Activated naive CD4-positive, alpha-beta T cell treated with anti-CD3 and anti-CD28 coated beads for 36 hours (primary cell): Measurements from ENCODE around the gene SLC1A1. TPM values are rescaled to one million over a fixed set of nuclear protein-coding genes. Genes with fewer than 3 reads are reported as not detected.
"Not testable (repeated sequence)": the region's sequence is repeated elsewhere in the genome, so short reads cannot be mapped to it uniquely, and the experiment has no call there.

ENCODE experiments used
- CTCF ChIA-PET: fragments of 350-600 bp; sonication (Branson Sonifier 250); formaldehyde crosslinking; loops from one replicate; lab custom pipeline; 2021; ENCODE audit warnings: antibody characterized with exemption; lab: Charles Lee
- DNase-seq: peaks from one replicate; pipeline ENCODE4 v3.0.0-alpha.2; 2020
- H3K27ac Mint-ChIP-seq: one replicate; pipeline ENCODE4 v1.8.0; 2021; ENCODE audit warnings: mild to moderate bottlenecking, mixed read lengths
- H3K27me3 Mint-ChIP-seq: one replicate; pipeline ENCODE4 v1.8.0; 2021; ENCODE audit warnings: low read depth, mixed read lengths
- H3K36me3 Mint-ChIP-seq: one replicate; pipeline ENCODE4 v1.8.0; 2021; ENCODE audit warnings: low read depth, mixed read lengths
- H3K4me1 Mint-ChIP-seq: one replicate; pipeline ENCODE4 v1.8.0; 2021; ENCODE audit warnings: low read depth, mixed read lengths
- H3K4me3 Mint-ChIP-seq: one replicate; pipeline ENCODE4 v1.8.0; 2021; ENCODE audit warnings: mild to moderate bottlenecking, moderate library complexity, mixed read lengths
- H3K9me3 Mint-ChIP-seq: one replicate; pipeline ENCODE4 v1.8.0; 2021; ENCODE audit warnings: mixed read lengths
- intact Hi-C: fragments of 100-400 bp; cut with micrococcal nuclease; formaldehyde crosslinking; loops from one replicate; pipeline ENCODE4 v1.15.1; 2023
- total RNA-seq, 2 experiments: library from RNA; stranded (reverse); gene quantifications; one replicate each; pipeline ENCODE4 v1.2.3, GENCODE V29; 2021

Gene SLC1A1
- total RNA-seq, 2 experiments from 2014 or later, result not detected

- DNase-seq, intact Hi-C loops, H3K36me3 Mint-ChIP-seq, H3K27ac Mint-ChIP-seq, H3K9me3 Mint-ChIP-seq, CTCF ChIA-PET, H3K4me3 Mint-ChIP-seq, H3K27me3 Mint-ChIP-seq: not testable (repeated sequence)
- H3K4me1 Mint-ChIP-seq, result peaks cover 17% of the 10 kb centered on the region
Measured at GRCh38 chr9:4530831-4531230, 40.6 kb downstream of the SLC1A1 start.

- peaks cover 16% of the 10 kb centered on the region for H3K4me1 Mint-ChIP-seq
- H3K27me3 Mint-ChIP-seq, H3K36me3 Mint-ChIP-seq, H3K9me3 Mint-ChIP-seq, DNase-seq, intact Hi-C loops, H3K4me3 Mint-ChIP-seq, H3K27ac Mint-ChIP-seq, CTCF ChIA-PET: not testable (repeated sequence)
Measured at GRCh38 chr9:4531355-4531754, 41.1 kb downstream of the SLC1A1 start.

GRCh38 chr9:4533881-4534280, 43.6 kb downstream of the SLC1A1 start:
- H3K4me1 Mint-ChIP-seq, result peaks cover 16% of the 10 kb centered on the region
- H3K4me3 Mint-ChIP-seq, DNase-seq, H3K27ac Mint-ChIP-seq, intact Hi-C loops, H3K9me3 Mint-ChIP-seq, H3K27me3 Mint-ChIP-seq, H3K36me3 Mint-ChIP-seq: not testable (repeated sequence)
- CTCF ChIA-PET, result interaction anchor here (0.7 kb wide), 1 partner anchor 14 kb away, joined by 3 read pairs; no protein-coding TSS in a partner anchor

- CTCF ChIA-PET, H3K9me3 Mint-ChIP-seq: not testable (repeated sequence)
- H3K4me1 Mint-ChIP-seq, result peaks cover 13% of the 10 kb centered on the region
Measured at GRCh38 chr9:4536196-4536595, 45.9 kb downstream of the SLC1A1 start.

GRCh38 chr9:4537581-4537980, 47.3 kb downstream of the SLC1A1 start:
- H3K27me3 Mint-ChIP-seq, result no peaks in the 10 kb centered on the region
- CTCF ChIA-PET, result interaction anchor here (0.7 kb wide), 1 partner anchor 67 kb away, joined by 3 read pairs; no protein-coding TSS in a partner anchor
- DNase-seq, result no peak
- no peak overlapping the region for H3K27ac Mint-ChIP-seq
- H3K9me3 Mint-ChIP-seq, result peaks cover 2% of the 10 kb centered on the region
- no peaks in the 10 kb centered on the region for H3K36me3 Mint-ChIP-seq
- no peak overlapping the region for H3K4me3 Mint-ChIP-seq
- intact Hi-C loops, result no loop called here
- peaks cover 13% of the 10 kb centered on the region for H3K4me1 Mint-ChIP-seq

More at GRCh38 chr9:4536196-4536595, 45.9 kb downstream of the SLC1A1 start:
- H3K36me3 Mint-ChIP-seq, H3K4me3 Mint-ChIP-seq, DNase-seq, intact Hi-C loops, H3K27ac Mint-ChIP-seq, H3K27me3 Mint-ChIP-seq: not testable (repeated sequence)

GRCh38 chr9:4538107-4538506, 47.8 kb downstream of the SLC1A1 start:
- intact Hi-C loops, result no loop called here
- no peak overlapping the region for H3K27ac Mint-ChIP-seq

GRCh38 chr9:4538621-4539020, 48.4 kb downstream of the SLC1A1 start:
- H3K36me3 Mint-ChIP-seq, result no peaks in the 10 kb centered on the region
- DNase-seq, result no peak
- peaks cover 7% of the 10 kb centered on the region for H3K4me1 Mint-ChIP-seq
- H3K4me3 Mint-ChIP-seq, result no peak overlapping the region
- CTCF ChIA-PET, result interaction anchor here (1.3 kb wide), 1 partner anchor 10 kb away, joined by 3 read pairs; no protein-coding TSS in a partner anchor
- intact Hi-C loops, result no loop called here
- no peaks in the 10 kb centered on the region for H3K27me3 Mint-ChIP-seq
- no peak overlapping the region for H3K27ac Mint-ChIP-seq
- H3K9me3 Mint-ChIP-seq, result no peaks in the 10 kb centered on the region

More at GRCh38 chr9:4538107-4538506, 47.8 kb downstream of the SLC1A1 start:
- Mint-ChIP-seq H3K4me1 (peaks cover 10% of the 10 kb centered on the region), H3K4me3 (no peak overlapping the region), H3K36me3 (no peaks in the 10 kb centered on the region), H3K9me3 (no peaks in the 10 kb centered on the region), H3K27me3 (no peaks in the 10 kb centered on the region)
- CTCF ChIA-PET, result interaction anchor here (0.7 kb wide), 1 partner anchor 67 kb away, joined by 3 read pairs; no protein-coding TSS in a partner anchor
- no peak for DNase-seq

- no peaks in the 10 kb centered on the region for H3K36me3 Mint-ChIP-seq
- H3K4me1 Mint-ChIP-seq, result no peaks in the 10 kb centered on the region
- CTCF ChIA-PET, result no interaction called here
- H3K27me3 Mint-ChIP-seq, result no peaks in the 10 kb centered on the region
- no peaks in the 10 kb centered on the region for H3K9me3 Mint-ChIP-seq
- DNase-seq, result no peak
- H3K27ac Mint-ChIP-seq, result no peak overlapping the region
- intact Hi-C loops, result no loop called here
- H3K4me3 Mint-ChIP-seq, result no peak overlapping the region
Measured at GRCh38 chr9:4540425-4540824, 50.2 kb downstream of the SLC1A1 start.

- Mint-ChIP-seq H3K4me3 (no peak overlapping the region), H3K4me1 (peaks cover under 1% of the 10 kb centered on the region), H3K27me3 (no peaks in the 10 kb centered on the region), H3K36me3 (no peaks in the 10 kb centered on the region), H3K9me3 (no peaks in the 10 kb centered on the region), H3K27ac (no peak overlapping the region)
- CTCF ChIA-PET, result interaction anchor here (1.1 kb wide), 1 partner anchor 10 kb away, joined by 3 read pairs; no protein-coding TSS in a partner anchor
- intact Hi-C loops, result no loop called here
- DNase-seq, result no peak
Measured at GRCh38 chr9:4541281-4541680, 51.0 kb downstream of the SLC1A1 start.

GRCh38 chr9:4541856-4542255, 51.6 kb downstream of the SLC1A1 start:
- CTCF ChIA-PET, result interaction anchor here (1.1 kb wide), 1 partner anchor 10 kb away, joined by 3 read pairs; no protein-coding TSS in a partner anchor
- intact Hi-C loops, result no loop called here
- H3K4me1 Mint-ChIP-seq, result peaks cover 6% of the 10 kb centered on the region
- no peak overlapping the region for H3K4me3 Mint-ChIP-seq
- no peak for DNase-seq
- no peaks in the 10 kb centered on the region for H3K36me3 Mint-ChIP-seq
- no peaks in the 10 kb centered on the region for H3K27me3 Mint-ChIP-seq
- no peak overlapping the region for H3K27ac Mint-ChIP-seq
- no peaks in the 10 kb centered on the region for H3K9me3 Mint-ChIP-seq

GRCh38 chr9:4544714-4545113, 54.4 kb downstream of the SLC1A1 start:
- H3K27ac Mint-ChIP-seq, DNase-seq, H3K9me3 Mint-ChIP-seq, intact Hi-C loops, H3K27me3 Mint-ChIP-seq, H3K4me3 Mint-ChIP-seq, H3K36me3 Mint-ChIP-seq, CTCF ChIA-PET: not testable (repeated sequence)
- H3K4me1 Mint-ChIP-seq, result peaks cover 22% of the 10 kb centered on the region

- Mint-ChIP-seq H3K27ac (no peak overlapping the region), H3K4me1 (peaks cover 44% of the 10 kb centered on the region), H3K4me3 (no peak overlapping the region), H3K9me3 (no peaks in the 10 kb centered on the region), H3K27me3 (no peaks in the 10 kb centered on the region), H3K36me3 (no peaks in the 10 kb centered on the region)
- intact Hi-C loops, result no loop called here
- CTCF ChIA-PET, result interaction anchor here (0.6 to 0.7 kb wide), 2 partner anchors 440 to 1346 kb away, joined by 4 to 6 read pairs; no protein-coding TSS in a partner anchor
- no peak for DNase-seq
Measured at GRCh38 chr9:4547016-4547415, 56.7 kb downstream of the SLC1A1 start.
